Endometrial microvascular endothelial cells (primary cell): ENCODE measurements around the gene MTMR11. TPM values are rescaled to one million over a fixed set of nuclear protein-coding genes. Genes with fewer than 3 reads are reported as not detected.
"Not testable (repeated sequence)": the region's sequence is repeated elsewhere in the genome, so short reads cannot be mapped to it uniquely, and the experiment has no call there.

Experiments
- in situ Hi-C: cut with HindIII; loops from 2 replicates; pipeline ENCODE4 v1.10.0; 2017; ENCODE audit warnings: low sequenced_read_pairs, low pct_unique_long_range_greater_than_20kb; ENCODE audit errors: inconsistent ontology term
- total RNA-seq: library from RNA; depleted of rRNA; stranded (reverse); fragments of >200 nt; gene quantifications from one replicate; pipeline ENCODE4 v1.2.3, GENCODE V29; 2015; ENCODE audit errors: inconsistent ontology term

The MTMR11 gene
- total RNA-seq, 1 donor from 2014 or later, result 5.7 TPM

DNA sequence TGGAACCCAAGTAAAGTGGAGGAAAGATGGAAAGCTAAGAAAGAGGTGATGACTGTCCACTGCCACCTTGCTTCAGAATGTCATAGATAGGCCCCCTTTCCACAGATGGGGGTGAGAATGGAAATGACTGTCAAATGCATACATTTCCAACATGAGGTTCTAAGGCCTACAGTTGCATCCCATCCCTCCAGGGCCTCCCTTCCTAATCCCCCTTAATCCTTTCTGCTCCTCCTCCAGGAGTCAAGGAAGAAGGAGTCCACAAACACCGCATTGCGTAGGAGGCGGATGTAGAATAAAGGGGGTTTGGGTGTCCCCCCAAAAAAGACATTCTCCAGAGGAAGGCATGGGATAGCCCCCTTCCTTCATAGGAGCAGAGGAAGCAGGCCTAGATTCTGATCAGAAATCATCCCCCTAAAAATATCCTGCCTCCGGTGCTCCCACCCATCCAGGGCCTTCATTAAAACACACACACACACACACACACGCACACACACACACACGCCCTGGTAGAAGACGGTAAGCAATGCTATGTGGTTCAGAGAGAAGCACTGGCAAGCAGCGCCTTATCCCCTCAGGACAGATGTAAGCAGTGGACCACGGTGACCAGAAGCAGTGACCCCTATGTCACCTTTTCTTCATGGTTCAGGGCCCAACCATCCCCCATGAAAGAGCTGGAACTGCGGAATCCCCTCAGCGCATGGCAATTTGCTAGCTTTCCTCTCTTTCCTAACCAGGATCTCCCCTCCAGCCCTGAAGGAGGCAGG, 21.1 kb downstream of the MTMR11 start:
- in situ Hi-C loops, result no loop called here

DNA sequence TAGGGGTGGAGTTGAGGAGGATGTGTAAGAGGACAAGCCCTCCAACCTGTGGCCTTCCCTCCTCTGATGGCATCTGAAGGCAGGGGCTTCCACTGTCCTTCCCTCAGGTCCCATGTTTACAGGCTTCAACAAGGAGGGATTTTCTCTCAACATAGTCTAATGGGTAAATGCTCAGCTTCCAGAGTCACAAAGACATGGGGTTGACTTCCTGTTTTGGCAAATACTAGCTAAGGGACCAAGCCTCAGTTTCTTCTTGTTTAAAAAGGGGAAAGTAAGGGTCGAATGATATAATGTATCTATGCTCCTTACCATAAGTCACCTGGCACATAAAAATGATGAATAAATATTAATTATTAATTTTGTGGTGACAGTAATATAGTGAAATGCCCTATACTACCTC, 22.1 kb downstream of the MTMR11 start:
- in situ Hi-C loops, result no loop called here

DNA sequence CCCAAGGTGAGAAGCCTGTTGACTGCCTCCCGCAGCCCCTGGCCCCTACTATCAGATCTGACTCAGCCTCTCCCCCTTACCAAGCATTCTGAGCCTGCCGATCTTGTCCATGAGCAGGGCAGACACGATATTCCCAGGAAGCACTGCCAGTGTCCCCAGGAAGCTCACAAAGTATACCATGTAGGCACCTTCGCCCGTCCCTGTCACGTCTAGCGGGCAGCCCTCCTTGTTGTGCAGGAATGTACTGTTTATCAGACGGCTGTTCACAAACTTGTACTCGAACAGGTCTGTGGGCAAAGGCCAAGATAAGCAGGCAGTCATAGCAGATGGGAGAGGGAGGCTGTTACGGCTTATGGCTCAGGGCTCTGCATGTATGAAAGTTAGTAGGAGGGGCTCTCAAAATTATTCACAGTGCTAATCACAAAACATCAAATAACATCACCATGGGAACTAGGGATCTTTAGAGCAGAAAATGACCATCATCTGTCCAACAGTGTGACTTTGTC, 30.1 kb downstream of the MTMR11 start:
- in situ Hi-C loops, result no loop called here

DNA sequence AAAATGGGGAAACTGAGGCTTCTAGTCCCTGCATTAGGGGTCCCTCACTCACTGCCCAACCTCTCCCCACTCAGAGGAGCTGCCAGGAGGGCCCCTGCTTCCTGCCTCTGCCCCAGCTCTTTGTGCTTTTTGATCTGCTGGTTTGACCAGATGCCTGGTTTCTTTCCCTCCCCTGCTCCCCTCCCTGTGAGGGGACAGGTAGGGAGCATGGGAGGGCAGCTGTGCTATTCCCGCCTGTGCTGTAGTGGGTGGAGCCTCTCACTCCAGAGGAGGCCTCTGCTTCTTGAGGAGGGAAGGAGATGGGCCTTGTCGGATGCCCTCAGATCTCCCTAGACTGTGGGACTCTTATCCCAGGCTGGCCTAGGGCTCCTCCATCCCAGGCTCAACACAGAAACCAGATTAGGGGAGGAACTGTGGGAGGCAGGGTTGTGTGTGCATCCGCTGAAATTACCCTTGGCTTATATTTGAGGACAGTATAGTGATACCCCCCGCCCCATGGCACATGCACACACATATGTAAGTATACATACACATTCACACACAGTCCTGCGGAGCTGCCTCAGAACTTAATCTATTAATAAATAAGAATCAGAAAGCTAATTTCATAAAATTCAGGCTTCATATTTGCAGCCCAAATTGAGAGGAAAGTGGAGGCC, 32.7 kb downstream of the MTMR11 start:
- in situ Hi-C loops, result no loop called here

DNA sequence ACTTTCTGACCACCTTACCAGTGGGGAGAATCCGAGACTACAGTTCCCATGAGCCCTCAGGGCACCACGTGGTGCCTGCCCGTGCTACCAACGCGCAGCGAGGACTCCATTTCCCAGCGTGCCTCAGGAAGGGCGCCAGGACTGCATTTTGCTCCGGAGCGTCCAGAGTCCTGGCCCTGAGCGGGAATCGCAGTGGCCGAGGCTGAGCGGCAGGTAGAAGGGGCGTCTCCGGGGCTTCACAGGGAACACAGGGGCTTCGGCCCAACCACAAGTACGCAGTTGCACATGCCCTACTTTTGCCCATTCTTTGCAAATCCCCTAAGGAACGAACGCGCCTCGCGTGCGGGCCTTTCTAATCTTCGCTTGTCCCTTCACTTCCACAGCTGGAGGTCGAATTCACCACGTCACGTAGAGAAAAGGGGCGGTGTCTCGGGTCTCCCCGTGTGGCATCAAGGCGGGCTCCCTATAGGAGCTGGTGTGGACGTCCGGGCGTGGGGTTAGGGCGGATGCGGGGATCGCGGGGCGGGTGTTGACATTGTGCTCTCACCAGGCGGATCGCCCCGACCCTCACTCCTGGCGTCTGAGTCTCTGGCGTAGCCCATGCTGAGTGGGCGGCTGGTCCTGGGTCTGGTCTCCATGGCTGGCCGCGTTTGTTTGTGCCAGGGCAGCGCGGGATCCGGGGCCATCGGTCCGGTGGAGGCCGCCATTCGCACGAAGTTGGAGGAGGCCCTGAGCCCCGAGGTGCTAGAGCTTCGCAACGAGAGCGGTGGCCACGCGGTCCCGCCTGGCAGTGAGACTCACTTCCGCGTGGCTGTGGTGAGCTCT, 37.0 kb downstream of the MTMR11 start, which contains the start of gene BOLA1:
BOLA1 (plus strand) TSS at position 109 of the 825 bp plus-strand sequence; CDS start at position 601, 492 bp downstream.
- in situ Hi-C loops, result no loop called here

DNA sequence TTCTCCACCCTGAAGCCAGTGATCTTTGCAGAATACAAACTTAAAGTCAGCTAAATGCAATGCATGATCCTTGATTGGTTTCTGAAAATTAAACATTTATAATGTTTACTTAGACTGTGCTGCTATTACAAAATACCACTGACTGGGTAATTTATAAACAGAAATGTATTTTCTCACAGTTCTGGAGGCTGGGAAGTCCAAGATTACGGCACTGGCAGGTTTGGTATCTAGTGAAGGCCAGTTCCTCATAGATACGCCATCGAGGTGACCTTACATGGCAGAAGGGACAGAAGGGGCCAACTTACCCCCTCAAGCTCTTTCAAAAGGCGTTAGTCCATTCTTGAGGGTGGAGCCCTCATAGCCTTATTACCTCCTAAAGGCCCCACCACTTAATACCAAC, 40.1 kb downstream of the MTMR11 start:
- in situ Hi-C loops, result no loop called here

DNA sequence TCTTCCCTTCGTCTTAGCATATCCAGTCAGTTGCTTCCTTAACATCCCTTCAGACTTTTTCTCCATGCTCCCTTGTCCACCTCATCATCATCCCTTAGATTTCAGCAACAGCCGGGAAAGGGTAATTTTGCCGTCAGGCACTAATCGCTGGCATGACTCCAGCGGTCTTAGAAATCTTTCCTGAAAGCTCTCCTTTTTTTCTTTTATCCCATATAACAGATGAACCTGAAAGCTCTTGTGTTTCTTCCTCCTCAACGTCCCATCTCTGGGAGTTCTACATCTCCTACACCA, 47.7 kb downstream of the MTMR11 start:
- in situ Hi-C loops, result no loop called here

DNA sequence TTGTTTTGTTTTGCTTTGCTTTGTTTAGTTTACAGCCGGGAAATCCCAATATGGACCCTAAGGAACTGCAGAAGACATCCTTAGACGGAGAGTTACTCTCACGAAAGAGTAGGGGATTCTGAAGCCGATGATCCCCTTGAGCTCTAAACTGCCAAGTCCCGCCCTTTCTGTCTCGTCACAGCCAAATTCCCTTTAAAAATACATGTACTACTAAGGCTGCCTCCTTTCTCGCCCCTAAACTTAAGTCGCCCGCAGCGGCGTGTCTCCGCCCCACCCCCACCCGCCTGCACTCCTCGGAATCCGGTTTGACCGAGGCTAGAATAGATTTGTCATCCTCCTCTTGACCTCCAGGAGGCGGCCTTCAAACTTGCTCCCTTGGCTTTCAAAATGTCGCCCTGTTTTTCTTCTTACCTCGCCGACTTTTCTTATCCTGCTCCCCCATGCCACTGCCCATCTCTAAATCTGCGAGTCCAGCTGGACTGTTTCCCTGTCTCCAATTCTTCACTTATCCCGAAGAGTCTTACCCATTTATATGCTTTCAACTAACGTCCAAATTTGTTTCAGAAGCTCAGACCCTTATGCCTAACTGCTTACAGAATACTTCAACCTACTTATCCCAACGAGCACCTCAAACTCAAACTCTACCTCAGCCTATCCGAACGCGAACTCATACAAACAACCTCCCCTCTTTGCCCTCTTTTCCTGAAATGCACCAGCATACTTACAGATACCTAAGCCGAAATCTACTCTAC, 48.3 kb downstream of the MTMR11 start:
- in situ Hi-C loops, result no loop called here

DNA sequence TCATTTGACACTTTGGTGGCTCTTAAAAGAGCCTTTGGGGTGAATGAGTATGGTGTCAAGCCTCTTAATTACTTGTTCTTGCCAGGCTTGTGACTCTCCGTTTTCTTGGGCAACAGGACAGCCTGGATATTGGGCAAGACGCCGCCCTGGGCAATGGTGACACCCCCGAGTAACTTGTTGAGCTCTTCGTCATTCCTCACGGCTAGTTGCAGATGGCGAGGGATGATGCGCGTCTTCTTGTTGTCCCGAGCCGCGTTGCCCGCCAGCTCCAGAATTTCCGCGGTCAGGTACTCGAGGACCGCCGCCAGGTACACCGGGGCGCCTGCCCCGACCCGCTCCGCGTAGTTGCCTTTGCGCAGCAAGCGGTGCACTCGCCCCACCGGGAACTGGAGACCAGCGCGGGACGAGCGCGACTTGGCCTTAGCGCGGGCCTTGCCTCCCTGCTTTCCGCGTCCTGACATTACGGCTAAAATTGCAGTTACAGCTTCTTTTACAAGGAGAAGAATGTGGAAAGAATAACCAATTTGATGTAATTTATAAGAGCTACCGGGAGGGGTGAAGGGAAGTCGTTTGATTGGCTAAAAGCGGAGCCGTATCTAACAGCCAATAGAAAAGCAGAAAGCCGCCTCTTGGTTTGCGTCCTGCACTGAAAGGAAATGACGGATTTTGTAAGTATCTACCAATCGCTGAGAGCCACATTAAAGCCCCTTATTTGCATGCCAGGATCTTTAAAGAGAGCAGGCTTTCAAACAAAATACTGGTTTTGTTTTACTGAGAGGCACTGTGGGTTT, 49.0 kb downstream of the MTMR11 start:
- in situ Hi-C loops, result no loop called here

DNA sequence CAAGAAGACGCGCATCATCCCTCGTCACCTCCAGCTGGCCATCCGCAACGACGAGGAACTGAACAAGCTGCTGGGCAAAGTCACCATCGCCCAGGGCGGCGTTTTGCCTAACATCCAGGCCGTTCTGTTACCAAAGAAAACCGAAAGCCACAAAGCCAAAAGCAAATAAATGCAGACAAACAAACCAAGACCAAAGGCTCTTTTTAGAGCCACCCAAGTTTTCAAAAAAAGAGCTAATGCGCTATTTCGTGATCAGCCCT, 49.6 kb downstream of the MTMR11 start:
- in situ Hi-C loops, result not testable (repeated sequence)

DNA sequence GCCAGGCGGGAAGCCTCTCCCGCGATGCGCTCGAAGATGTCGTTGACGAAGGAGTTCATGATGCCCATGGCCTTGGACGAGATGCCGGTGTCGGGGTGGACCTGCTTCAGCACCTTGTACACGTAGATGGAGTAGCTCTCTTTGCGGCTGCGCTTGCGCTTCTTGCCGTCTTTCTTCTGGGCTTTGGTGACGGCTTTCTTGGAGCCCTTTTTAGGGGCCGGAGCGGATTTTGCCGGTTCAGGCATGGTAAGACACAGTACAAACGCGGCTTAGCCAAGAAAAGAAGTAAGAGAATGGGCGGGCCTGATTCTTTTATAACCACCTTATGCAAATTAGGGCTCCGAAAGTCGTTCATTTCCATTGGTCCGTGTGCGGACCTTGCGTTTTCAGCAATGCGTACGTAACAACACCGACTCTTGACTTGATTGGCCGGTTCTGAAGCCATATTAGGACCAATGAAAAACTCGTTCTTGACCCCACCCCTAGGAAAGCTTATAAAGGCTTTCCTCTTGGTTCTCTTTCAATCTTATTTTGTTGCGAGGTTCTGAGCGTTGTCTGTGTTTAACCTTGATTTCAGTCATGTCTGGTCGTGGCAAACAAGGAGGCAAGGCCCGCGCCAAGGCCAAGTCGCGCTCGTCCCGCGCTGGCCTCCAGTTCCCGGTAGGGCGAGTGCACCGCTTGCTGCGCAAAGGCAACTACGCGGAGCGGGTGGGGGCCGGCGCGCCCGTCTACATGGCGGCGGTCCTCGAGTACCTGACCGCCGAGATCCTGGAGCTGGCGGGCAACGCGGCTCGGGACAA, 50.1 kb downstream of the MTMR11 start:
- in situ Hi-C loops, result no loop called here

DNA sequence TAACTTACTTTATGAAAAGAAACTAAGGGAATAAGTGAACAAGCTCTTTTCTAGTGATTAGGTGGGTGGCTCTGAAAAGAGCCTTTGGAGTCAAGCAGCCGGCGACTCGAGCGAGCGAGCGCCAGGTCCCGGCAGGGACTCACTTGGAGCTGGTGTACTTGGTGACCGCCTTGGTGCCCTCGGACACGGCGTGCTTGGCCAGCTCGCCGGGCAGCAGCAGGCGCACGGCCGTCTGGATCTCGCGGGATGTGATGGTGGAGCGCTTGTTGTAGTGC, 50.6 kb downstream of the MTMR11 start:
- in situ Hi-C loops, result not testable (repeated sequence)

DNA sequence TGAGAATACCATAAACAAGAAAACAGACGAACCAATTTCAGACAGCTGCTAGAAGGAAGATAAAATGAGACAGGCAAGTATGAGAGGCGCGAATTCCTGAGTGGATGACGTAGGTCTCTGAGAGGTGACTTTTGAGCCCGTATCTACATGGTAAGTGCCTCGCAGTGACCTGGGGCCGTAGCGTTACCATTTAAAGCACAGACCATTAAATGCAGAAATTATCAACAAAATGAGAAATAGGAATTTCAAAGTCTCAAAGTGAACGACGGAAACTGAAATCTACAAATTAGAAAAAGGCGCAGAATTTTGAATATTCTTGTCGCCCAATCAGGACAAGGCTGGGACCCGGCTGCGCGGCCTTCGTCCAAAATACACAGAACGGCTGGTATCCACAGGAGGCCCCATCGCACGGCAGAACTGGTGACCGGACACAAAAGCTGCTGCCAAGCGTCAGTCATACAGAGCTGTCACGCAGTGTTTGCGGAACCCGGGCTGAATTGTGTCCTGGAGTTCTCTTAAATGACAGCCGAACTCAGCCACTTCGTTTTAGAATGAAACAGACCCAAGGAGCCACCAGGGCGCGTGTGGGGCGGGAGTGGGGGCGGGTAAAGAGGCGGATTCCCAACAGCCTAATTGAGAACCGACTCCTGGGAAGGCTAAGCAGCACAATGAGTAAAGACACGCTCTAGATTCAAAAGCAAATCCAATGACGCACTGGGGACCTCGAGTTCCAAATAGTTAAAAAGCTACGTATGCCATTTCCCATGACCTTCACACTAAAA, 51.1 kb downstream of the MTMR11 start:
- in situ Hi-C loops, result no loop called here

DNA sequence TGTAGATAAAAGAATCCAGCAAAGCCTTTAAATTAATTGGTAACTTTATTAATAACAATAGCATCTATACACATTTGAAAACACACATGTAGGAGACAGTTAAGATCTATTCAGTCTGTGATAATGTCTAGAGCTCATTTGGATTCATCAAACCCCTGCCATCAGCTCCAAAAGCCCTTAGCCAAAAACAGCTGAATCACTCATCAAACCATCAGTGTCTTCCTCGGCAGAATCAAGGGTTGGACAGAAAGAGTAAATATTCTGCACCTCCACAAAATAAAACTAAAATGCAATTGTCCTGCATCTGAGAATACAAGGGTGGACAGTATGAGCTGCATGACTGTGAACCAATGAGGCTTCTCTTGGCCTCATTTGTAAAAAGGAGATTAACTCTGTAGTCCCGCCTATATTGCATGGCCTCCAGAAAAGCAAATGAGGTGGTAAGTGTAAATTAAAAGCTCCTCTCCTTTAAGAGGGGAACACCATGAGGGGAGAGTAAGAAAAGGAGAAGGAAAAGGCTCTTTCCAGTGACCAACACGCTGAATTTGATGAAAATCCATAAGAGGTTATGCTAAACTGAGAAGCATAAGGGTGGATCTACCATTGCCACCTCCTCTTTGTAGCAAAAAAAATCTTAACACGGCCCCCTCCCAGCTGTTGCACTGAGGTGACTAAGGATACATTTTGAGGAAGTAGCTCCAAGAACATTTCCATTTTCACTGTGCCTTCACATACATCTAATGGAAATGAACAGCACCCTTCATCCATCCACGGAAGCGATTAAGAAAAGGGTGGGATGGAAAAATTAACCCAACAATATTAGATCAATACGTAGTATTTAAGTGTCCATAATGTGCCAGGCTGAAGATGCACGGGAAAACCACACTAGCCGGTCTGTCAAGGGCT, 52.0 kb downstream of the MTMR11 start:
- in situ Hi-C loops, result no loop called here

DNA sequence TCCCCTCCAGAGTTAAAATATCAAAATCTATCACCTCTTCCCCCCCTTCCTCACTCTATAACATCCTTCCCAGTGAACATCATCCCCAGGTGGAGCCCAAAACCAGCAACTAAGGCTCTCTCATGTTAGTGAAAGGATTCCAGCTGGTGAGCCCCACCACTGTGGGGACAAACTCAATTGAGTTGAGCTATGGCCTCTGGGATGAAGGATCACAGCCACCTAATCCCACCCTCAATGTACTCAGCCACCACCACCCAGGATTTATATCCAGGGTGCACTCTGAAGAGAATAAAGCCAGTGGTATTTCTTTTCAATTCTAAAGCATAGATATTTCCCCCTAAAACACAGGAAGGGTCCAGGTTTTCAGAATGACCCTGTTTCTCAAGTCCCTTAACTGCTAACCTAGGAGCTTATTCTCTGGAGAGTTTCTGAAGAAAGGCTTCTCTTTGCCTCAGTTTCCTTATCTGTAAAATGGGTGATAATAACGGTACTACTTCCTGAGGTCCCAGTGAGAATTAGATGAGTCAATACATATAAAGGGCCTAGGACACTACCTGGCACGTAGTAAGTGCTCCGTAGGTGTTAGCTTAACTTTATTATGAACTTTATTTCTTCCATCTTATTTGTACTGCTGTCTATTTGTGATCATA, 53.0 kb downstream of the MTMR11 start:
- in situ Hi-C loops, result no loop called here

DNA sequence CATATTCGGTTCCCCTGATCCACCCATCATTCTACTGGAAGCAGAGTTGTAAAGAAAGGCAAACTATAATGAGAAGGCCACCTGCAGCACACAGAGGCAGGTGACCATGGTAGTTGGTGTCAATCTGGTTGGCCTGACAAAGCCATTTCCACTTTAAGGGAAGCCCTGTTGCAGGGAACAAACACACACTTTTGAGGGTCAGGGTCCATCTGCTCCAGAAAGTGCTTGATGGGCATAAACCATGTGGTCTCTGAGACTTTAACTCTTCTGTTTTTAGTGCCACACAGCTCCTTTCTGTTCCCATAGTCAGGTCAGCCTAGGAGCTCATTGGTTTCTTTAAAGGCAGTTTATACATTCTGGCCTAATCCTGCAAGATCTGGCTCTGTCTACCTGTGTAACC, 54.8 kb downstream of the MTMR11 start:
- in situ Hi-C loops, result no loop called here
